Neural progenitor cell (in vitro differentiated cells): Measurements from ENCODE around the gene NFE2L1.

Experiments used
- EZH2 ChIP-seq: fragments of 200-600 bp; sonication (generic); IDR thresholded peaks from 2 replicates; pipeline ENCODE4 v1.6.1; 2017; ENCODE audit warnings: antibody characterized with exemption, mild to moderate bottlenecking, moderate library complexity
- TF ChIP-seq, protein P1 (sequence below): fragments of 200-600 bp; sonication (generic); IDR thresholded peaks from 2 replicates; pipeline ENCODE4 v1.5.1; 2017; ENCODE audit warnings: antibody characterized with exemption, mild to moderate bottlenecking

DNA sequence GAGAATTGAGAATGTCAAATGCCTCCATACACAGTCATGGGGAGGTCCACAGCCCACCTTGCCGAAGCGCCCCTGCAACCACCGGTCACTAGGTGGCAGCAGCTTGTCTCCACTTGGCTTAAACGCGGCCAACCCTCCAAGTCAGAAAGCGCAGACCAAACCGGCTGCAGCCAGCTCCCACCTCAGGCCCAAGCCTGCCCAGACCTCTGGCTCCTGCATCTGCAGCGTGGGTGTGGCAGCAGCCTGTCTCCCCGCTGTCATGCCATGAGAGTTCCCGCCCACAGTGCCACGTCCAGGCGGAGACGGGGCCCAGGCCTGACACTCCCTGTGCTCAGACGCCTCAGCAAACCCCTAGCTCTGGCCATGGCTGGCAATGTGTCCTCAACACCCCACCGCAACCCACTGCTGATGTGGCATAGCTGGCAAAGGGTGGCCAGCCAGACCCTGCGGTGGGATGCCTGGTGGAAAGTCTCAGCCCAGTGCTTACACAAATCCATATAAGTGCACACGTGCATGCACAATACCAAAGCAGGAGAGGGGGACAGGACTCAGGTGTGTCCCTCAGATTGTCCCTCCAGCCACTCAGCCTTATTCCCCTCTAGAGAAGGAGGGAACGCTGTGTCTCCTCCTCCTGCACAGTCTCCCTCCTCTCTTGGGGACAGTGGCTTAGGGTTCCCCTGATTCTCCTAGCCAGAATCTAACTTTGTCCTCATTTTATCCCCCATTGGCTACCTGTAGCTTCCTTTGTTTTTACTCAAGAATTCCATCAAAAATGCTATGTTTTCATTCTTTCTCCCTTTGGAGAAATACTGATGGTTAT lies 21.4 kb upstream of the NFE2L1 start:
- TF ChIP-seq, protein P1, sequence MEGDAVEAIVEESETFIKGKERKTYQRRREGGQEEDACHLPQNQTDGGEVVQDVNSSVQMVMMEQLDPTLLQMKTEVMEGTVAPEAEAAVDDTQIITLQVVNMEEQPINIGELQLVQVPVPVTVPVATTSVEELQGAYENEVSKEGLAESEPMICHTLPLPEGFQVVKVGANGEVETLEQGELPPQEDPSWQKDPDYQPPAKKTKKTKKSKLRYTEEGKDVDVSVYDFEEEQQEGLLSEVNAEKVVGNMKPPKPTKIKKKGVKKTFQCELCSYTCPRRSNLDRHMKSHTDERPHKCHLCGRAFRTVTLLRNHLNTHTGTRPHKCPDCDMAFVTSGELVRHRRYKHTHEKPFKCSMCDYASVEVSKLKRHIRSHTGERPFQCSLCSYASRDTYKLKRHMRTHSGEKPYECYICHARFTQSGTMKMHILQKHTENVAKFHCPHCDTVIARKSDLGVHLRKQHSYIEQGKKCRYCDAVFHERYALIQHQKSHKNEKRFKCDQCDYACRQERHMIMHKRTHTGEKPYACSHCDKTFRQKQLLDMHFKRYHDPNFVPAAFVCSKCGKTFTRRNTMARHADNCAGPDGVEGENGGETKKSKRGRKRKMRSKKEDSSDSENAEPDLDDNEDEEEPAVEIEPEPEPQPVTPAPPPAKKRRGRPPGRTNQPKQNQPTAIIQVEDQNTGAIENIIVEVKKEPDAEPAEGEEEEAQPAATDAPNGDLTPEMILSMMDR: peak; percentile 86
- peak; percentile 12 for TF ChIP-seq EZH2
